Coronary artery (tissue), 2 donors: ENCODE data around the gene RAB34.

ENCODE experiments used
- DNase-seq: peaks from one replicate; pipeline ENCODE4 v3.0.0-alpha.2; 2017; ENCODE audit warnings: low spot score
- H3K27ac ChIP-seq, 2 donors: fragments of 200-600 bp; sonication (generic); one replicate each; pipeline ENCODE4 v1.5.1; 2016 to 2019
- H3K4me3 ChIP-seq: fragments of 200-600 bp; sonication (generic); 2 replicates; pipeline ENCODE4 v1.5.1; 2016; ENCODE audit warnings: mild to moderate bottlenecking, moderate library complexity
- TF ChIP-seq, protein P1 (sequence below): fragments of 200-600 bp; sonication (generic); IDR thresholded peaks from one replicate; pipeline ENCODE4 v1.5.1; 2019; ENCODE audit warnings: antibody characterized with exemption

The RAB34 gene

DNA sequence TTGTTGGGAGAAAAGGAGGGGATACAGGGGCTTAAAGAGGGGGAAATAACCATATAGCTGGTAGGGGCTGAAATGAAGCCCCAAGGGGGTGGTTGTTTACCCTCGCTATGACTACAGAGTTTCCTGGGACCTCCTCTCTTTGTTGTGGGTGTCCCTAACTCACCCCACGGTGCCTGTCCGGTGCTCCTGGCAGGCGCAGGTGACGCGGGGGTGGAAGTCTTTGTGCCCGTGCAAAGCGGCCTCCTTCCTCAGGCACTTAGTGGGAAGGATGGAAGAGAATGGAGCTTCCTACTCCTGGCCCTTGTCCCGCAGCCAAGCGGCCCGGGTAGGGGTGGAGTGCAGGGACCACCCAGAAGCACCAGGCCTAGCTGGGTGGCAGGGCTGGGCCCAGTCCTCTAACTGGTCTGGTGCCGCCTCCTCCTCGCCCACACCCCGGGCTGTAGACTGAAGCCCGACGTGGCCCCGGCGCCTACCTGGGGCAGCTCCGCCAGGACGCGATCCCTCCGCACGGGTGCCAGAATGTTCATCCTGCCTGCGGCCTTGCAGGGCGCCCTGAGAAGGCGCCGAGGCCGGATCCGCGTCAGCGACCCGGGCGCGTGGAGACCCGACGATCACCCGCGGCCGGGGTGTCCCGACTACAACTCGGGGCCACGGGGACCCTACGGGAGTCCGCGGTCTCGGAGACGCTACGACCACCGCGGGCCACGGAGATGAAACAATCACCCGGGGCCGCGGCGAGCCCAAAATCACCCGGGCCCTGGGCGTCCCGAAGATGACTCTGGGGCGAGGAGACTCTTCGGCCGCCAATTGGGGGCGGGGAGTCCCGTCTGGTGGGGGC lies 709 bp downstream of the RAB34 start:
- TF ChIP-seq, protein P1, sequence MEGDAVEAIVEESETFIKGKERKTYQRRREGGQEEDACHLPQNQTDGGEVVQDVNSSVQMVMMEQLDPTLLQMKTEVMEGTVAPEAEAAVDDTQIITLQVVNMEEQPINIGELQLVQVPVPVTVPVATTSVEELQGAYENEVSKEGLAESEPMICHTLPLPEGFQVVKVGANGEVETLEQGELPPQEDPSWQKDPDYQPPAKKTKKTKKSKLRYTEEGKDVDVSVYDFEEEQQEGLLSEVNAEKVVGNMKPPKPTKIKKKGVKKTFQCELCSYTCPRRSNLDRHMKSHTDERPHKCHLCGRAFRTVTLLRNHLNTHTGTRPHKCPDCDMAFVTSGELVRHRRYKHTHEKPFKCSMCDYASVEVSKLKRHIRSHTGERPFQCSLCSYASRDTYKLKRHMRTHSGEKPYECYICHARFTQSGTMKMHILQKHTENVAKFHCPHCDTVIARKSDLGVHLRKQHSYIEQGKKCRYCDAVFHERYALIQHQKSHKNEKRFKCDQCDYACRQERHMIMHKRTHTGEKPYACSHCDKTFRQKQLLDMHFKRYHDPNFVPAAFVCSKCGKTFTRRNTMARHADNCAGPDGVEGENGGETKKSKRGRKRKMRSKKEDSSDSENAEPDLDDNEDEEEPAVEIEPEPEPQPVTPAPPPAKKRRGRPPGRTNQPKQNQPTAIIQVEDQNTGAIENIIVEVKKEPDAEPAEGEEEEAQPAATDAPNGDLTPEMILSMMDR: no peak
- H3K4me3 ChIP-seq: peak overlapping the region; percentile 96
- peak overlapping the region; percentile 90 to 94 for H3K27ac ChIP-seq

DNA sequence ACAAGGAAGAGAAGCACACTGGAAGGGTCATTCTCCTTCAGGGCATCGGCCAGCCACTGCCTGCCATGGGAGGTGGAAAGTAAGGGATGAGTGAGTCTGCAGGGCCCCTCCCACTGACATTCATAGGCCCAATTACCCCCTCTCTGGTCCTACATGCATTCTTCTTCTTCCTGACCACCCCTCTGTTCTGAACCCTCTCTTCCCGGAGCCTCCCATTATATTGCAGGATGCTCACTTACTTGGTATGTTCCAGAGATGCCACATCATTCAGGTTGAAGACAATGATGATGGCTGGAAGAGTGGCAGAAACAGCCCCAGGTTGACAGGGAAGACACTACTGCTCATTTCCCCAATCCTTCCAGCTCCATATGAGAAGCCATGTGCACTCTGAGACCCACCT lies 2.5 kb downstream of the RAB34 start:
- DNase-seq: no peak
- TF ChIP-seq, protein P1: no peak
- Histone ChIP-seq H3K4me3 (no peak overlapping the region), H3K27ac (peak overlapping the region in 1 of 2 donors; percentile 94)

More for the DNA sequence above, 709 bp downstream of the RAB34 start:
- no peak for DNase-seq

DNA sequence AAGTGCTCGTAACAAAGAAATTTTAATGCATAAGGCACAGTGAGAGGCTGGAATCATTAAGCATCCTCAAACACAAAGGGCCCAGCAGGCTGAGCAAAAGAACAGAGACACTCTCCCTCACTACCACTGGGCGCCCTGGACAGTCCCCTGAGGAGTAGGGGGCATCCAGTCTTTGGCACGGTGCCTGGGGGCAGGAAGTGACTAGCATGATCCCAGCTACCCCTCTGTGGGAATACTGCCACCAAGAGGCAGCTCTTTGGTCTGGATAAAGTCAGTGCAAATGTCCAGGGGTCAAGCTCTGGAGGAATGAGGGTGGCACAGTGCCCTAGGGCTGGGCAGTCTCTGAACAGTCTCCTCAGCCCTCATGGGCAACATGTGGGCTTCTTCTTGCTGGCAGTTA lies 3.4 kb downstream of the RAB34 start:
- TF ChIP-seq, protein P1: no peak
- no peak for DNase-seq
- Histone ChIP-seq H3K27ac (no peak overlapping the region), H3K4me3 (no peak overlapping the region)

DNA sequence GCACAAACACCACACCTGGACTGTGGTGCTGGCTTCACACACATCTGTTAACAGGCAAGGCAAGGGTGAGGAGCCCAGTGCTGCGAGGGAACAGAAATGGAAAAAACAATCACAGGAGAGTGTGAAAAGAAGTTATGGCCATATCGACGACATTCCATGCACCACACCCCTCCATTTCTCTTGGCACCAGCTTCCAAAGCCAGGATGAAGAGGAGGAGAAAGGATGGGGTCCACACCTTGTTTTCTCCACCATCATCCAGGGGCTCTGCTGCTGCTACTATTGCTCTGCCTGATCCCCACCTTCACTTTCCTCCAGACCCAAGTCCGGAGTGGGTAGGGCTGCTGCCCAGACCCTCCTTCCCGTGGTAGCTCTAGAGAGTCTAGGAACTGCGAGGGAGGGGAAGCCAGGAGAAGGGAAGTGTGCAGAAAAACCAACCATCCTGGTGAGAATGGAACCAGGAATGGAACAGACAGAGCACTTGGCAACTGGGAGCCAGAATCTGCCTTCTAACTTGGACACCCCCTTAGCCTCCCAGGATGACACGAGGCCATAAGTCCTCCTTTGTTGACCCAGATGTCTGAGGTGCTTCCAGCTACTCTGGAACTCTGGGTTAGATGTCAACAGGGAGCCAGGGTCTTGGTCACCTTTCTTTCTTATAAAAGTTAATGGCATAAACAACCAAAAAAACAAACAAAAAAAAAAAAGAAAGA lies 4.8 kb downstream of the RAB34 start:
- TF ChIP-seq, protein P1: no peak
- no peak overlapping the region for H3K4me3 ChIP-seq
- DNase-seq: no peak
- peak overlapping the region in 1 of 2 donors; percentile 94 for H3K27ac ChIP-seq

DNA sequence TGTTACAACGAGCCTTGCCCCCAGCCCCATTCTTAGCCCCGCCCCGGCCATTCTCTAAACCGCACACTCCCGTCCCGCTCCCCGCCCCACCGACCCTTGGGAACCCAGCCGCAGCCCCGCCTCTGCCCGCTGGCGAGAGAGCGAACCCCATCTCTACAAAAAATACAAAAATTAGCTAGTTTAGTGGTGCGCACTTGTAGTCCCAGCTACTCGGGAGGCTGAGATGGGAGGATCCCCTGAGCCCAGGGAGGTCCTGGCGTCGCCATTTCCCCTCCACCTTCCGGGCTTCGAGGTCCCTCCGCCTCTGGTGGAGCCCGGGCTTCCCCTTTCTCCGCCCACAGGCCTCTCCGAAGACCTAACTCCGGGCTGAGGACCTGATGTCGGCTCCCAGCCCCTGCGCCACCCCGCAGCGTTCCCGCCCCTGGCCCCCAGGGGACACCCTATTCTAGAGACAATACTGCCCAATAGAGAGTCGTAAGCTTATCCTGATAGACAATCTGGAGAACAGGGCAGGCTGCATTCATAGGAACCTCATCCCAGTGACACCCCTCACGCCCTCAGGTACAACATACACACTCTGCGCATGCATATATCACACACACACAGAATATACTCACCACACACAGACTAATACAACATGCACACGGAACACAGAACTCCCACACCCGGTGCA lies 5.5 kb downstream of the RAB34 start:
- H3K4me3 ChIP-seq: peak overlapping the region; percentile 72
- H3K27ac ChIP-seq: peak overlapping the region; percentile 83 to 94
- TF ChIP-seq, protein P1: no peak
- no peak for DNase-seq

DNA sequence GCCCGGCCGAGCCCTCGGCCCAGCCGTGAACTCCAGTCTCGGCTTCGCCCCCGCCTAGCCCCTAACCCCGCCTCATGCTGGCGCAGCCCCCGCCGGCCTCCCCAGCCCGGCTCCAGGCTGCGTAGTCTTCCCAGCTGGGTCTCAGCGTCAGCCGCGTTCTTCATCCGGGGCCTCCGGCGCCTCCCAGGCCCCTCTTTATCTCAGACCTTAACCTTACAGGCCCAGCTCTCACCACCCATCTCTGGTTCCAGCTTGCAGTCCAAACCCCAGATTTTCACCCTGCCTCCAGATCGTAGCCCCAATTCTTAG lies 6.0 kb downstream of the RAB34 start, which contains the start of gene PROCA1:
PROCA1 (minus strand) TSS at position 166 of the 309 bp plus-strand sequence. CDS start 228 bp downstream, outside the sequence.
- H3K27ac ChIP-seq: peak within 1 kb of the TSS; percentile 83 to 94
- H3K4me3 ChIP-seq: peak within 1 kb of the TSS; percentile 72
- peak; percentile 87 for DNase-seq
- TF ChIP-seq, protein P1: no peak
